HCT116 (cell line): ENCODE results near the gene MARS1.

Experiments
- ATF3 ChIP-seq: IDR thresholded peaks from 2 replicates; pipeline ENCODE4 v1.6.1; 2012
- CEBPB ChIP-seq: IDR thresholded peaks from 2 replicates; pipeline ENCODE4 v1.6.1; 2012; ENCODE audit warnings: low read depth
- CTCF ChIP-seq, 3 experiments: fragments of 200-600 bp in 1 of 3; sonication (generic) in 1 of 3; IDR thresholded peaks in 2 of 3; conservative IDR thresholded peaks in 1 of 3; 2 replicates each; pipeline ENCODE4 v1.5.1; 2012 to 2017; ENCODE audit warnings: low read depth in 2 of 3, low read length in 2 of 3, antibody characterized with exemption in 1 of 3, borderline replicate concordance in 1 of 3, control low read depth in 1 of 3, mild to moderate bottlenecking in 1 of 3, mixed read lengths in 1 of 3, mixed run types in 1 of 3, moderate library complexity in 1 of 3; ENCODE audit not compliant: insufficient read depth in 1 of 3
- EZH2phosphoT487 ChIP-seq: fragments of 200-600 bp; IDR thresholded peaks from 2 replicates; pipeline ENCODE4 v1.6.1; 2018; ENCODE audit warnings: antibody characterized with exemption, borderline replicate concordance
- POLR2A ChIP-seq: IDR thresholded peaks from 2 replicates; pipeline ENCODE4 v1.7.0; 2011; ENCODE audit warnings: borderline replicate concordance; ENCODE audit not compliant: insufficient read depth, insufficient read length; ENCODE audit errors: extremely low read depth
- RAD21 ChIP-seq: IDR thresholded peaks from 2 replicates; pipeline ENCODE4 v1.6.1; 2012; ENCODE audit warnings: low read depth, mild to moderate bottlenecking
- YY1 ChIP-seq: IDR thresholded peaks from 2 replicates; pipeline ENCODE4 v1.6.1; 2011; ENCODE audit warnings: low read length, low read depth, moderate library complexity, mild to moderate bottlenecking; ENCODE audit not compliant: insufficient replicate concordance; ENCODE audit errors: extremely low read depth
- TF ChIP-seq, protein P1 (sequence below): IDR thresholded peaks from 2 replicates; pipeline ENCODE4 v1.6.1; 2012

GRCh38 chr12:57531836-57532235, 44.0 kb downstream of the MARS1 start:
- TF ChIP-seq CTCF (IDR thresholded peaks at IDR 0.05 in 2 of 3, conservative IDR thresholded peaks at IDR 0.05 in 1 of 3; ENCODE audit: borderline replicate concordance in 1 of 3, insufficient read depth in 1 of 3, low read depth in 2 of 3, low read length in 2 of 3) (no peak), POLR2A (no peak), RAD21 (no peak), CEBPB (no peak), YY1 (no peak), ATF3 (no peak), EZH2phosphoT487 (no peak)
- TF ChIP-seq, protein P1, sequence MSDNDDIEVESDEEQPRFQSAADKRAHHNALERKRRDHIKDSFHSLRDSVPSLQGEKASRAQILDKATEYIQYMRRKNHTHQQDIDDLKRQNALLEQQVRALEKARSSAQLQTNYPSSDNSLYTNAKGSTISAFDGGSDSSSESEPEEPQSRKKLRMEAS, result no peak
